K562 (cell line): ENCODE results near the gene STK36. TPM values are rescaled to one million over a fixed set of nuclear protein-coding genes. Genes with fewer than 3 reads are reported as not detected.

Experiments
- ATAC-seq: fragments of 200-7000 bp; cut with Tn5 transposase; 3 replicates; pipeline ENCODE4 v1.9.1; 2020; ENCODE audit warnings: moderate library complexity
- BruUV-seq: library from RNA; stranded (reverse); fragments of 400-500 nt; replicated peaks from 2 replicates; lab custom pipeline; 2021; lab: Mats Ljungman, UMichigan
- CTCF ChIA-PET: fragments of 300-600 bp; formaldehyde crosslinking; extraction: SDS; loops from one replicate; lab custom pipeline; 2021; ENCODE audit warnings: low intra/inter-chr PET ratio; lab: Yijun Ruan, JAX
- POLR2A ChIA-PET: fragments of 300-600, 350-650 bp; sonication (Branson Sonifier 250); formaldehyde crosslinking; extraction: SDS; loops from one replicate; lab custom pipeline; 2021; ENCODE audit warnings: antibody characterized with exemption, inconsistent platforms; lab: Yijun Ruan, JAX
- DNase-seq, 4 experiments: peaks; one replicate each; pipeline versions ENCODE4 v3.0.0 to v3.0.0-alpha.2; 2011 to 2018; ENCODE audit warnings: low spot score in 3 of 4, mixed read lengths in 3 of 4; ENCODE audit errors: extremely low read depth in 1 of 4
- FAIRE-seq: peaks from 2 replicates; lab custom pipeline; 2011; peaks lifted over from hg19 to GRCh38; lab: Jason Lieb, UNC
- H2AFZ ChIP-seq: 2 replicates; pipeline ENCODE4 v1.6.0; 2011; ENCODE audit warnings: low read depth, low read length, control low read depth, inconsistent platforms
- H3K27ac ChIP-seq: fragments of 200-600 bp; 3 replicates; pipeline ENCODE4 v1.8.0; 2011; ENCODE audit warnings: low read depth, mild to moderate bottlenecking, control low read depth, inconsistent platforms, low read length, moderate library complexity, mixed read lengths; ENCODE audit errors: extremely low read depth
- H3K27me3 ChIP-seq, 2 experiments: fragments of 300-600 bp in 1 of 2; 2 replicates in 1 of 2; 3 replicates in 1 of 2; pipeline versions ENCODE4 v1.6.0 to v1.8.0; 2011; ENCODE audit warnings: inconsistent platforms in 2 of 2, low read length in 2 of 2, mild to moderate bottlenecking in 1 of 2, mixed read lengths in 1 of 2, moderate library complexity in 1 of 2; ENCODE audit not compliant: control insufficient read depth in 2 of 2, insufficient read depth in 2 of 2
- H3K36me3 ChIP-seq: fragments of 300-600 bp; 3 replicates; pipeline ENCODE4 v1.8.0; 2011; ENCODE audit warnings: mild to moderate bottlenecking, low read length, inconsistent platforms; ENCODE audit not compliant: control insufficient read depth, insufficient read depth
- H3K4me1 ChIP-seq, 2 experiments: fragments of 200-600 bp in 1 of 2; replicated peaks in 1 of 2; 2 replicates in 1 of 2; 3 replicates in 1 of 2; pipeline versions ENCODE4 v1.5.1 to v1.8.0; 2011; ENCODE audit warnings: inconsistent platforms in 2 of 2, low read length in 2 of 2, mild to moderate bottlenecking in 1 of 2, mixed read lengths in 1 of 2, moderate library complexity in 1 of 2; ENCODE audit not compliant: control insufficient read depth in 2 of 2, insufficient read depth in 2 of 2
- H3K4me2 ChIP-seq: 2 replicates; pipeline ENCODE4 v1.6.1; 2011; ENCODE audit warnings: low read length, control low read depth, inconsistent platforms, mixed read lengths; ENCODE audit not compliant: insufficient read depth
- H3K4me3 ChIP-seq: fragments of 200-600 bp; sonication (generic), shearing (Covaris generic); 2 replicates; pipeline ENCODE4 v1.5.1; 2016; ENCODE audit warnings: control low read depth, inconsistent platforms
- H3K79me2 ChIP-seq: fragments of 200-600 bp; 3 replicates; pipeline ENCODE4 v1.8.0; 2011; ENCODE audit warnings: low read length, inconsistent platforms; ENCODE audit not compliant: control insufficient read depth, insufficient read depth
- H3K9ac ChIP-seq, 2 experiments: 2 replicates each; pipeline versions ENCODE4 v1.6.0 to v1.6.1; 2011; ENCODE audit warnings: low read depth in 2 of 2, low read length in 2 of 2, control low read depth in 1 of 2, inconsistent platforms in 1 of 2, mild to moderate bottlenecking in 1 of 2, mixed read lengths in 1 of 2; ENCODE audit not compliant: insufficient read depth in 1 of 2
- H3K9me1 ChIP-seq: one replicate; pipeline ENCODE4 v1.6.0; 2011; ENCODE audit warnings: inconsistent platforms, mild to moderate bottlenecking, low read length, moderate library complexity; ENCODE audit not compliant: control insufficient read depth, insufficient read depth
- H3K9me3 ChIP-seq: replicated peaks from 2 replicates; pipeline ENCODE4 v1.5.1; 2011; ENCODE audit warnings: low read depth, low read length, inconsistent platforms; ENCODE audit not compliant: control insufficient read depth, insufficient read depth
- H4K20me1 ChIP-seq: replicated peaks from 2 replicates; pipeline ENCODE4 v1.6.1; 2011; ENCODE audit warnings: low read length, inconsistent platforms, mixed read lengths; ENCODE audit not compliant: control insufficient read depth, insufficient read depth
- RAD21 ChIP-seq, 2 experiments: fragments of 250-450 bp in 1 of 2; fragments of 450-650 bp in 1 of 2; sonication (Bioruptor Pico) in 1 of 2; formaldehyde crosslinking in 1 of 2; IDR thresholded peaks in 1 of 2; conservative IDR thresholded peaks in 1 of 2; 2 replicates each; pipeline versions ENCODE4 v1.4.0 to v1.8.0; 2020 to 2022; ENCODE audit warnings: mild to moderate bottlenecking in 2 of 2, moderate library complexity in 1 of 2
- ZNF23 ChIP-seq: fragments of 250-450 bp; sonication (Bioruptor Pico); IDR thresholded peaks from 2 replicates; pipeline ENCODE4 v1.4.0; 2020; ENCODE audit warnings: mild to moderate bottlenecking
- WGBS: fragments of 100-300 bp; shearing (Covaris generic); methylation state at CpG from one replicate; pipeline ENCODE4 v1.1.6; 2016; ENCODE audit warnings: low coverage, mixed read lengths; ENCODE audit not compliant: insufficient coverage; ENCODE audit errors: missing lambda C conversion rate; 5-methylcytosine and 5-hydroxymethylcytosine counted together
- in situ Hi-C: fragments of 300-500 bp; cut with MboI; formaldehyde crosslinking; loops from 4 replicates; pipeline ENCODE4 v1.15.0; 2018; ENCODE audit warnings: inconsistent platforms, mixed read lengths
- intact Hi-C: fragments of 100-400 bp; cut with micrococcal nuclease; formaldehyde crosslinking; loops from 2 replicates; pipeline ENCODE4 v1.14.2; 2022
- polyA plus RNA-seq, 8 experiments: library from polyadenylated mRNA; depleted of rRNA in 4 of 8; stranded (reverse) in 5 of 8; unstranded in 3 of 8; fragments of >200 nt; fragmentation: Nextera tagmentation in 2 of 8; fragmentation: Illumina TruSeq in 1 of 8; extraction: Ambion mirVana in 2 of 8; extraction: Trizol in 1 of 8; gene quantifications; 2 replicates each; pipeline versions ENCODE4 v1.2.1 to v1.2.3, GENCODE V29; 2011 to 2014; ENCODE audit warnings: inconsistent platforms in 1 of 8, missing spikeins in 1 of 8
- total RNA-seq, 7 experiments: library from RNA; depleted of rRNA in 6 of 7; stranded (reverse); fragments of >200 nt in 6 of 7; fragmentation: Illumina TruSeq in 2 of 7; extraction: Trizol in 2 of 7; gene quantifications; 2 replicates each; pipeline versions ENCODE4 v1.2.1 to v1.2.3, GENCODE V29; 2011 to 2021; ENCODE audit warnings: low replicate concordance in 1 of 7

The STK36 gene
- total and polyA plus RNA-seq, 9 of the 15 experiments (the other 6 are each of a cell fraction or from before 2014, with no cell fraction given), result 3.5 to 12.4 (median 6.7) TPM

DNA sequence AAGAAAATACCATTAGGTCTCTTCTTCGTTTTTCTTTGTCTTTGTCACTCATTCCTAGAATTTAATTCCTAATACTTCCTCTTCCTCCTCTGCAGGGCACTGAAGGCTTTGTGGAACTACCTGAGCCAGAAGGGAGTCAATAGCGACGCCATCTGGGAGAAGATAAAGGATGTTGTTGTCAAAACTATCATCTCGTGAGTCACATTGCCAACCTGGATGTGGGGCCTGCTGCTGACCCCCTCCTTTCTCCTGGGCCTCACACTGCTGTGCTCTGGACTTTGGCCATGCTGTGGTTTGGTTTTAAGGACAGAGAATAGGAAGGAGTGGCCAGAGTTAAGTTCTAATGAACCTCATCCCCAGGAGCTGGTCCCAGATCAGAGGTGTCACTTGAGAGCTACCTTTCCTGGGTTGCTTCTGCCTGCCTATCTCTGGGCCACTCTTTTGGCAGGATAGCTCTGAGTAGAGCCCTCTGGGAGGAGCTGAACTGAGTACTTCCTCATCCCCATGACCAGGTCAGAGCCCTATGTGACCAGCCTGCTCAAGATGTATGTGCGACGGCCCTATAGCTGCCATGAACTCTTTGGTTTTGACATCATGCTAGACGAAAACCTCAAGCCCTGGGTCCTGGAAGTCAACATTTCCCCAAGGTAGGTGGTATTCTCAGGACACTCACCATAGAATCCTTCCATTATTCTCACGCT, 77.0 kb downstream of the STK36 start:
- no peak for FAIRE-seq
- no peak overlapping the region for H2AFZ ChIP-seq
- no peaks in the 10 kb centered on the region for H3K9me3 ChIP-seq
- H3K36me3 ChIP-seq, result peaks cover 78% of the 10 kb centered on the region; the same call in 2 of the 3 replicates
- ChIA-PET CTCF (no interaction called here), POLR2A (no interaction called here)
- 66% methylated on average over 8 of the region's 8 CpGs for WGBS
- H4K20me1 ChIP-seq, result no peaks in the 10 kb centered on the region
- intact Hi-C loops, result no loop called here
- no peak for ATAC-seq
- no peak overlapping the region for H3K4me2 ChIP-seq
- H3K79me2 ChIP-seq, result no peaks in the 10 kb centered on the region
- no peaks in the 10 kb centered on the region for H3K27me3 ChIP-seq
- BruUV-seq, result no TSS peak
- TF ChIP-seq RAD21 (CRISPR knock-in tag; conservative IDR thresholded peaks at IDR 0.05 in 1 of 2, IDR thresholded peaks at IDR 0.05 in 1 of 2) (peak in 1 of 2 experiments; percentile 20; a peak in 1 of 4 replicates), ZNF23 (CRISPR knock-in tag) (no peak)
- TF ChIP-seq, all 486 proteins: peak for 1
- Histone ChIP-seq H3K4me1 (peaks cover 5 to 12% of the 10 kb centered on the region in 2 experiments; a peak in 3 of 5 replicates), H3K27ac (no peak overlapping the region), H3K9me1 (no peaks in the 10 kb centered on the region), H3K4me3 (no peak overlapping the region), H3K9ac (no peak overlapping the region; a peak in 1 of 4 replicates)
- no peak for DNase-seq
- in situ Hi-C loops, result no loop called here

Other genes starting within 250 kb of the STK36 start
Only the 7 nearest of the 11 such genes appear.
- 5.7 and 8.5 TPM in 2 replicates for gene USP37, start 103.7 kb upstream of the STK36 start, total RNA-seq (2014; rRNA removed)
- gene USP37, start 103.7 kb upstream of the STK36 start, total RNA-seq (2014; rRNA removed; fragmentation: Illumina TruSeq; extraction: Trizol), result 14.2 and 16.5 TPM in 2 replicates
- 12.6 and 14.1 TPM in 2 replicates for gene USP37, start 103.7 kb upstream of the STK36 start, total RNA-seq (2015; rRNA removed; fragmentation: Illumina TruSeq; extraction: Trizol)
- 12.8 and 15.0 TPM in 2 replicates for gene USP37, start 103.7 kb upstream of the STK36 start, total RNA-seq (2021)
- 7.2 and 9.0 TPM in 2 replicates for gene USP37, start 103.7 kb upstream of the STK36 start, polyA plus RNA-seq (2011; rRNA removed)
- gene USP37, start 103.7 kb upstream of the STK36 start, polyA plus RNA-seq (2014; fragmentation: Illumina TruSeq; extraction: Trizol), result 6.0 and 6.9 TPM in 2 replicates
- gene USP37, start 103.7 kb upstream of the STK36 start, polyA plus RNA-seq (2014; fragmentation: Nextera tagmentation; extraction: Ambion mirVana), result 1 to 10 TPM; 2.0 to 2.8 TPM
- 4.8 and 5.0 TPM in 2 replicates for gene USP37, start 103.7 kb upstream of the STK36 start, polyA plus RNA-seq (2014; rRNA removed)
- 40.9 and 48.3 TPM in 2 replicates for gene CNOT9, start 103.2 kb upstream of the STK36 start, total RNA-seq (2014; rRNA removed)
- gene CNOT9, start 103.2 kb upstream of the STK36 start, total RNA-seq (2014; rRNA removed; fragmentation: Illumina TruSeq; extraction: Trizol), result 47.7 and 51.1 TPM in 2 replicates
- gene CNOT9, start 103.2 kb upstream of the STK36 start, total RNA-seq (2015; rRNA removed; fragmentation: Illumina TruSeq; extraction: Trizol), result 48.4 and 50.8 TPM in 2 replicates
- 50.7 and 51.6 TPM in 2 replicates for gene CNOT9, start 103.2 kb upstream of the STK36 start, total RNA-seq (2021)
- 68.1 and 82.6 TPM in 2 replicates for gene CNOT9, start 103.2 kb upstream of the STK36 start, polyA plus RNA-seq (2011; rRNA removed)
- gene CNOT9, start 103.2 kb upstream of the STK36 start, polyA plus RNA-seq (2014; fragmentation: Illumina TruSeq; extraction: Trizol), result 43.3 and 46.7 TPM in 2 replicates
- gene CNOT9, start 103.2 kb upstream of the STK36 start, polyA plus RNA-seq (2014; fragmentation: Nextera tagmentation; extraction: Ambion mirVana), result 10 to 100 TPM; 19.0 to 27.4 TPM
- 33.4 and 42.8 TPM in 2 replicates for gene CNOT9, start 103.2 kb upstream of the STK36 start, polyA plus RNA-seq (2014; rRNA removed)
- not detected in 2 replicates for gene PLCD4, start 64.2 kb upstream of the STK36 start, total RNA-seq (2014; rRNA removed)
- not detected in 2 replicates for gene PLCD4, start 64.2 kb upstream of the STK36 start, total RNA-seq (2014; rRNA removed; fragmentation: Illumina TruSeq; extraction: Trizol)
- gene PLCD4, start 64.2 kb upstream of the STK36 start, total RNA-seq (2015; rRNA removed; fragmentation: Illumina TruSeq; extraction: Trizol), result not detected in 2 replicates
- gene PLCD4, start 64.2 kb upstream of the STK36 start, total RNA-seq (2021), result not detected in 2 replicates
- 0.01 TPM in 1 of 2 replicates, not detected in the other for gene PLCD4, start 64.2 kb upstream of the STK36 start, polyA plus RNA-seq (2011; rRNA removed)
- gene PLCD4, start 64.2 kb upstream of the STK36 start, polyA plus RNA-seq (2014; fragmentation: Illumina TruSeq; extraction: Trizol), result not detected in 2 replicates
- under 1 TPM; 0.13 to 0.38 TPM for gene PLCD4, start 64.2 kb upstream of the STK36 start, polyA plus RNA-seq (2014; fragmentation: Nextera tagmentation; extraction: Ambion mirVana)
- gene PLCD4, start 64.2 kb upstream of the STK36 start, polyA plus RNA-seq (2014; rRNA removed), result not detected in 2 replicates
- gene ZNF142, start 12.5 kb upstream of the STK36 start, total RNA-seq (2014; rRNA removed), result 8.1 and 13.8 TPM in 2 replicates
- 4.0 and 4.1 TPM in 2 replicates for gene ZNF142, start 12.5 kb upstream of the STK36 start, total RNA-seq (2014; rRNA removed; fragmentation: Illumina TruSeq; extraction: Trizol)
- gene ZNF142, start 12.5 kb upstream of the STK36 start, total RNA-seq (2015; rRNA removed; fragmentation: Illumina TruSeq; extraction: Trizol), result 4.5 and 5.2 TPM in 2 replicates
- 25.4 and 26.1 TPM in 2 replicates for gene ZNF142, start 12.5 kb upstream of the STK36 start, total RNA-seq (2021)
- gene ZNF142, start 12.5 kb upstream of the STK36 start, polyA plus RNA-seq (2011; rRNA removed), result 2.4 and 4.2 TPM in 2 replicates
- gene ZNF142, start 12.5 kb upstream of the STK36 start, polyA plus RNA-seq (2014; fragmentation: Illumina TruSeq; extraction: Trizol), result 12.2 and 12.9 TPM in 2 replicates
- gene ZNF142, start 12.5 kb upstream of the STK36 start, polyA plus RNA-seq (2014; fragmentation: Nextera tagmentation; extraction: Ambion mirVana), result 1 to 10 TPM in 1 of 2 experiments, under 1 TPM in 1; 0.50 to 1.3 TPM
- 7.0 and 7.3 TPM in 2 replicates for gene ZNF142, start 12.5 kb upstream of the STK36 start, polyA plus RNA-seq (2014; rRNA removed)
- 41.1 and 43.6 TPM in 2 replicates for gene BCS1L, start 12.4 kb upstream of the STK36 start, total RNA-seq (2014; rRNA removed)
- gene BCS1L, start 12.4 kb upstream of the STK36 start, total RNA-seq (2014; rRNA removed; fragmentation: Illumina TruSeq; extraction: Trizol), result 33.9 and 37.6 TPM in 2 replicates
- 43.8 and 46.9 TPM in 2 replicates for gene BCS1L, start 12.4 kb upstream of the STK36 start, total RNA-seq (2015; rRNA removed; fragmentation: Illumina TruSeq; extraction: Trizol)
- gene BCS1L, start 12.4 kb upstream of the STK36 start, total RNA-seq (2021), result 52.6 and 56.7 TPM in 2 replicates
- 55.1 and 56.7 TPM in 2 replicates for gene BCS1L, start 12.4 kb upstream of the STK36 start, polyA plus RNA-seq (2011; rRNA removed)
- gene BCS1L, start 12.4 kb upstream of the STK36 start, polyA plus RNA-seq (2014; fragmentation: Illumina TruSeq; extraction: Trizol), result 48.0 and 61.3 TPM in 2 replicates
- 100 to 1,000 TPM in 1 of 2 experiments, 10 to 100 TPM in 1; 83.2 to 103 TPM for gene BCS1L, start 12.4 kb upstream of the STK36 start, polyA plus RNA-seq (2014; fragmentation: Nextera tagmentation; extraction: Ambion mirVana)
- 64.8 and 72.7 TPM in 2 replicates for gene BCS1L, start 12.4 kb upstream of the STK36 start, polyA plus RNA-seq (2014; rRNA removed)
- 17.0 and 30.0 TPM in 2 replicates for gene RNF25, start 84 bp upstream of the STK36 start, total RNA-seq (2014; rRNA removed)
- 15.5 and 18.2 TPM in 2 replicates for gene RNF25, start 84 bp upstream of the STK36 start, total RNA-seq (2014; rRNA removed; fragmentation: Illumina TruSeq; extraction: Trizol)
- 15.3 and 24.6 TPM in 2 replicates for gene RNF25, start 84 bp upstream of the STK36 start, total RNA-seq (2015; rRNA removed; fragmentation: Illumina TruSeq; extraction: Trizol)
- 19.0 and 20.5 TPM in 2 replicates for gene RNF25, start 84 bp upstream of the STK36 start, total RNA-seq (2021)
- 45.9 and 49.8 TPM in 2 replicates for gene RNF25, start 84 bp upstream of the STK36 start, polyA plus RNA-seq (2011; rRNA removed)
- gene RNF25, start 84 bp upstream of the STK36 start, polyA plus RNA-seq (2014; fragmentation: Illumina TruSeq; extraction: Trizol), result 19.7 and 30.1 TPM in 2 replicates
- 1 to 10 TPM; 2.3 to 10.0 TPM for gene RNF25, start 84 bp upstream of the STK36 start, polyA plus RNA-seq (2014; fragmentation: Nextera tagmentation; extraction: Ambion mirVana)
- 26.5 and 26.6 TPM in 2 replicates for gene RNF25, start 84 bp upstream of the STK36 start, polyA plus RNA-seq (2014; rRNA removed)
- gene TTLL4, start 38.7 kb downstream of the STK36 start, total RNA-seq (2014; rRNA removed), result 12.6 and 26.0 TPM in 2 replicates
- 19.6 and 21.5 TPM in 2 replicates for gene TTLL4, start 38.7 kb downstream of the STK36 start, total RNA-seq (2014; rRNA removed; fragmentation: Illumina TruSeq; extraction: Trizol)
- gene TTLL4, start 38.7 kb downstream of the STK36 start, total RNA-seq (2015; rRNA removed; fragmentation: Illumina TruSeq; extraction: Trizol), result 19.9 and 20.2 TPM in 2 replicates
- gene TTLL4, start 38.7 kb downstream of the STK36 start, total RNA-seq (2021), result 46.3 and 53.2 TPM in 2 replicates
- 41.4 and 49.7 TPM in 2 replicates for gene TTLL4, start 38.7 kb downstream of the STK36 start, polyA plus RNA-seq (2011; rRNA removed)
- gene TTLL4, start 38.7 kb downstream of the STK36 start, polyA plus RNA-seq (2014; fragmentation: Illumina TruSeq; extraction: Trizol), result 56.8 and 67.5 TPM in 2 replicates
- gene TTLL4, start 38.7 kb downstream of the STK36 start, polyA plus RNA-seq (2014; fragmentation: Nextera tagmentation; extraction: Ambion mirVana), result 10 to 100 TPM; 20.3 to 30.8 TPM
- 24.5 and 35.3 TPM in 2 replicates for gene TTLL4, start 38.7 kb downstream of the STK36 start, polyA plus RNA-seq (2014; rRNA removed)